Colonic mucosa (tissue), 4 donors: Measurements from ENCODE around the gene PRPF19. TPM values are rescaled to one million over a fixed set of nuclear protein-coding genes. Genes with fewer than 3 reads are reported as not detected.

Experiments used
- DNase-seq: peaks from one replicate; pipeline ENCODE4 v3.0.0-alpha.2; 2020
- H3K27ac ChIP-seq: fragments of 200-600 bp; one replicate; pipeline ENCODE4 v1.8.0; 2021
- H3K27me3 ChIP-seq: fragments of 200-600 bp; one replicate; pipeline ENCODE4 v1.8.0; 2021
- H3K36me3 ChIP-seq: fragments of 200-600 bp; one replicate; pipeline ENCODE4 v1.8.0; 2021
- H3K4me1 ChIP-seq: fragments of 200-600 bp; one replicate; pipeline ENCODE4 v1.8.0; 2021; ENCODE audit warnings: mild to moderate bottlenecking
- H3K4me3 ChIP-seq: fragments of 200-600 bp; one replicate; pipeline ENCODE4 v1.8.0; 2021
- H3K9ac ChIP-seq, 2 donors: one replicate each; pipeline ENCODE4 v1.7.0; 2013; ENCODE audit warnings: control low read depth in 2 of 2, low read depth in 2 of 2, low read length in 2 of 2
- H3K9me3 ChIP-seq: fragments of 200-600 bp; one replicate; pipeline ENCODE4 v1.8.0; 2021
- intact Hi-C: fragments of 100-400 bp; cut with DNase I; formaldehyde crosslinking; loops from one replicate; pipeline ENCODE4 v1.14.1; 2022
- total RNA-seq, 2 donors: library from RNA; stranded (reverse); fragmentation: NEBNext Ultra II Directional in 1 of 2; extraction: Animal tissue kit (Norgen Biotek cat#: 25700) in 1 of 2; gene quantifications; one replicate each; pipeline ENCODE4 v1.2.1, GENCODE V29; 2021
- TF ChIP-seq, protein P1 (sequence below): fragments of 200-600 bp; IDR thresholded peaks from one replicate; pipeline ENCODE4 v1.8.0; 2022; ENCODE audit warnings: antibody characterized with exemption, mild to moderate bottlenecking
- donor health status: healthy.
- donor health status: DM: no; HTN: no; CAD: no.
- donor health status: DM: no; HTN: no; CAD: no.

The PRPF19 gene
- total RNA-seq, 2 donors from 2014 or later: 59.3 to 172 TPM

- intact Hi-C loops: no loop called here
- Histone ChIP-seq H3K4me1 (no peaks in the 10 kb centered on the region), H3K36me3 (no peaks in the 10 kb centered on the region), H3K4me3 (no peak overlapping the region), H3K9me3 (no peaks in the 10 kb centered on the region), H3K27me3 (no peaks in the 10 kb centered on the region), H3K9ac (no peak overlapping the region), H3K27ac (no peak overlapping the region)
- TF ChIP-seq, protein P1, sequence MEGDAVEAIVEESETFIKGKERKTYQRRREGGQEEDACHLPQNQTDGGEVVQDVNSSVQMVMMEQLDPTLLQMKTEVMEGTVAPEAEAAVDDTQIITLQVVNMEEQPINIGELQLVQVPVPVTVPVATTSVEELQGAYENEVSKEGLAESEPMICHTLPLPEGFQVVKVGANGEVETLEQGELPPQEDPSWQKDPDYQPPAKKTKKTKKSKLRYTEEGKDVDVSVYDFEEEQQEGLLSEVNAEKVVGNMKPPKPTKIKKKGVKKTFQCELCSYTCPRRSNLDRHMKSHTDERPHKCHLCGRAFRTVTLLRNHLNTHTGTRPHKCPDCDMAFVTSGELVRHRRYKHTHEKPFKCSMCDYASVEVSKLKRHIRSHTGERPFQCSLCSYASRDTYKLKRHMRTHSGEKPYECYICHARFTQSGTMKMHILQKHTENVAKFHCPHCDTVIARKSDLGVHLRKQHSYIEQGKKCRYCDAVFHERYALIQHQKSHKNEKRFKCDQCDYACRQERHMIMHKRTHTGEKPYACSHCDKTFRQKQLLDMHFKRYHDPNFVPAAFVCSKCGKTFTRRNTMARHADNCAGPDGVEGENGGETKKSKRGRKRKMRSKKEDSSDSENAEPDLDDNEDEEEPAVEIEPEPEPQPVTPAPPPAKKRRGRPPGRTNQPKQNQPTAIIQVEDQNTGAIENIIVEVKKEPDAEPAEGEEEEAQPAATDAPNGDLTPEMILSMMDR: no peak
- no peak for DNase-seq
Observed at GRCh38 chr11:60867871-60868681, 38.3 kb downstream of the PRPF19 start.

DNA sequence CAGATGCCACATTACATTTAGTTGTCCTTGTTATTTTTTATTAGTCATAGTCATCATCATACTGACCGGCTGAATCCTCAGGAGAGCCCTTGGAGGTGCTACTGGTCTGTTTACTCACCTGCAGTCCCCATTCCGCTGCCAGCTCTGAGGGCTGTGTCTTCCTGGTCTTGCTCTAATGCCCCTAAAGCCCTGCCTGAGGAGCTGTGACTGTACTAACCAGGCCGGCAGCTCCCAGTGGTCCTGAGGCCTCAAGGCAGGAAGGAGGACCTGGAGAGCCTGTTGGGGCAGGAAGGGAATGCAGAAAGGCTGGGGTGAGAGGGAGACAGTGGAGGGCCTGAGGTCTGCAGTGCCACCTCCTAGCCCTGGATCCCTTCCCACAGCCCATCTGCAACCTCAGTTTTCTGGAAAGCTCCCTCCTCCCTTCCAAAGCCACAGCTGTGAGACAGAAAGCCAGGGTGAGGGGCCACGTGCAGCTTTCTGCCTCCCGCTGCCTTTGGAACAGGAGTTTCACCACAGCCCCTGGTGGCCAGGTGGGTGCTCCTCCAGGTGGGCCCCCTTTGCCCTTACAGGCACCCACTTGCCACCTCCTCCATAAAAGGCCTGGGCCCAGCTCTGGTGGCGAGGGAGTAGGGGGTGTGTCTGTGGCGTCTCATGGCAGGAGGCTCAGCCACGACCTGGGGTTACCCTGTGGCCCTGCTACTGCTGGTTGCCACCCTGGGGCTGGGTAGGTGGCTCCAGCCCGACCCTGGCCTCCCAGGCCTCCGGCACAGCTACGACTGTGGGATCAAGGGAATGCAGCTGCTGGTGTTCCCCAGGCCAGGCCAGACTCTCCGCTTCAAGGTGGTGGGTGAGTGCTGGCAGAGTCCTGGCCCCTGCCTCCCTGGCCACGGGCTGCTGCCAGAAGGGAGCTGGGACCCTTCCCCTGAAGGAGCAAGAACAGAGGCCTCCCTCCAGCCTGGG, 39.2 kb downstream of the PRPF19 start, which contains the start of gene ZP1:
TSS of gene ZP1 (plus strand) at position 632 of the 960 bp plus-strand sequence. CDS start at position 652, 20 bp downstream.
- TF ChIP-seq, protein P1: no peak
- intact Hi-C loops: no loop called here
- no peak for DNase-seq

GRCh38 chr11:60864856-60865513, 41.4 kb downstream of the PRPF19 start:
- Histone ChIP-seq H3K9ac (no peak overlapping the region), H3K36me3 (no peaks in the 10 kb centered on the region), H3K4me1 (no peaks in the 10 kb centered on the region), H3K27me3 (no peaks in the 10 kb centered on the region), H3K4me3 (no peak overlapping the region), H3K27ac (no peak overlapping the region), H3K9me3 (no peaks in the 10 kb centered on the region)
- TF ChIP-seq, protein P1: no peak
- DNase-seq: no peak
- intact Hi-C loops: no loop called here

More for the DNA sequence above, 39.2 kb downstream of the PRPF19 start, which contains the start of gene ZP1:
- no peaks in the 10 kb centered on the region for H3K36me3 ChIP-seq
- no peaks in the 10 kb centered on the region for H3K27me3 ChIP-seq
- no peaks in the 10 kb centered on the region for H3K9me3 ChIP-seq
- no peaks in the 10 kb centered on the region for H3K4me1 ChIP-seq
- H3K9ac ChIP-seq: no peak within 1 kb of the TSS
- H3K27ac ChIP-seq: no peak within 1 kb of the TSS
- no peak within 1 kb of the TSS for H3K4me3 ChIP-seq

DNA sequence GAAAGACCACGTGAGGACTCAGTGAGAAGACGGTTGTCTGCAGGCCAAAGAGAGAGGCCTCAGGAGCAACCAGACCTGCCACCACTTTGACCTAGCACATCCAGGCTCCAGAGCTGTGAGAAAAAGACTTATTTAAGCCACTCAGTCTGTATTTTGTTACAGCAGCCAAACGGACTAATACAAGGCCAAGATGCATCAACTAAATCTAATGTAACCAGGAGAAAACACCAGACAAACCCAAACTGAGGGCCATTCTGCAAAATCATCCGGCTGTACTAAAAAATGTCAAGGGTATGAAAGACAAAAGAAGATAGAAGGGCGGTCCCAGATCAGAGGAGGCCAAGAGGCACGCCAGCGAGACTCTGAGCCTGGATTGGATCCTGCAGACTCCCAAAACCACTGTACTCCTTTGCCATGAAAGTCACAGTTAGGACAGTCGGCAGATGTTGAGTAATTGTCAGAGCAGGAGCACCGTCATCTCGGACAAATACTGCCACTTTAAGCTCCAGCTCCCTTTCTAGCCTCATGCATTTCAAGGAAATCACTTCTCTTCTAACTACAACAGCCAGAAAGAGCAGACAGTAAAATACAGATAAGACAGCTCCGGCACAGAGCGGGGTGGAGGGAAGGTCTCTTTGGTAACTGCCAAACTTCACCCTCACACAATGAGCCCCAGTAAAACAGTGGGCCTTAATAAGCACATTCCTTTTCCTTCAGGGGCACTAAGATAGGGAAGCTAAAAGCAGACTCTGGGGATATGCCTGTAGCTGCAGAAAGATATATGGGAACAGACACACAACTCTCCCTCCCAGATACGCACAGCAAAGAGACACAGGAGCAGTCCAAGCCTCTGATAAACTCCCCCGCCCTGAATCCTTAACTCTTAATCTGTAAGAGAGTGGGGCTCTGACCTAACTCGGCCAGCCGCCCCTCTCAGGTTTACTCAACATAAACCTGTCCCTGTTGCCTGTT, 42.5 kb downstream of the PRPF19 start:
- Histone ChIP-seq H3K27ac (no peak overlapping the region), H3K4me3 (no peak overlapping the region), H3K4me1 (no peaks in the 10 kb centered on the region), H3K27me3 (no peaks in the 10 kb centered on the region), H3K9ac (no peak overlapping the region), H3K36me3 (no peaks in the 10 kb centered on the region), H3K9me3 (no peaks in the 10 kb centered on the region)
- DNase-seq: no peak
- TF ChIP-seq, protein P1: no peak
- intact Hi-C loops: no loop called here
